ENCODE data around the gene FMNL2.

Gene FMNL2

DNA sequence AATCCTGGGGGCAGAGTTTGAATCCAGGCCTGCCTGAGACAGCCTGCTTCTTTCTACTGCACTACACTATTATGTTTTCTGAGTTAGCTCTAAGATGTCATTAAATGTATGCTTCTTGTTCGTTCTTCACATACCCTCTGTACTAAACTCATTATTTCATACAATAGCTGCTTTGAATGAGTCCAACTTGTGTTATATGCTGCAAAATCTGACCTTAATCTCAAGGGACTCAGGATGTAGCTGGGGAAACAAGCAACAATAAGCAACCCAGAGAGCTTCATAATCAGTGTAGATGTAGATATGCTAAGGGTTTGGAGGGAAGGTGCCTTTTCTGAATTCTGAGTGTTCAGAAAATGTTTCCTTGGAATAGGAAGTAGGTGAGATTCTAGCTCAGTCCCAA, 14.4 kb downstream of the FMNL2 start:
- no peaks in the 10 kb centered on the region for H3K36me3 Mint-ChIP-seq (ENCODE audit: low read depth)
- H3K27me3 Mint-ChIP-seq (ENCODE audit: low read depth): no peaks in the 10 kb centered on the region

DNA sequence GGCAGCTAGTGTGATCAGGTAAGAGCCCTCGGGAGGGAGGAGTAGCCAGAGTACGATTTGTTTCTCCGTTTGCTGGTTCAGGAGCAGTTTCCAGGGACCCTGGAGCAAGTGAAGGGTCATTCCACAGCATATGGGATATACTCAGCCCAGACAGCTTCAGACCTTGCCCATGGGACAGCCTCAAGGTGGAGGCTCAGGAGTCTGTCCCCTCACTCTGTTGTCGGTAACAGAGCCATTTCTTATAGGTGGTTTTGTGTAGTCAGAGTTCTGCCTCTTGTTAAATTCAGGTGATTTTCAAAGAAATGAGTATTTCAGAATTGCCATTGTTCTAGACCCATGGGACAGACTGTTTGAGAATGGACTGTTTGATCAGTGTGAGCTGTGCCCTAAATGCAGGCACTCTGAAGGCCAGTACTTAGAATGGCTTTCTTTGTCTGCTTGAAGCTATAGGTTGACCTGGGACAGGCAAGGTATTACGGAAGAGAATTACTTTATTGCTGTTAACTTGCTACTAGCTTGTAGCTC, 15.2 kb downstream of the FMNL2 start:
- no peak for DNase-seq (ENCODE audit: low spot score)
- Mint-ChIP-seq H3K36me3 (ENCODE audit: low read depth) (no peaks in the 10 kb centered on the region), H3K4me3 (no peak overlapping the region), H3K27ac (no peak overlapping the region), H3K9me3 (no peaks in the 10 kb centered on the region), H3K27me3 (ENCODE audit: low read depth) (no peaks in the 10 kb centered on the region), H3K4me1 (ENCODE audit: low read depth) (no peaks in the 10 kb centered on the region)

More for the DNA sequence above, 14.4 kb downstream of the FMNL2 start:
- H3K4me3 Mint-ChIP-seq: no peak overlapping the region
- no peaks in the 10 kb centered on the region for H3K4me1 Mint-ChIP-seq (ENCODE audit: low read depth)
- no peaks in the 10 kb centered on the region for H3K9me3 Mint-ChIP-seq
- H3K27ac Mint-ChIP-seq: no peak overlapping the region
- no peak for DNase-seq (ENCODE audit: low spot score)

GRCh38 chr2:152352616-152353015, 17.6 kb downstream of the FMNL2 start:
- H3K36me3 Mint-ChIP-seq (ENCODE audit: low read depth): no peaks in the 10 kb centered on the region
- no peaks in the 10 kb centered on the region for H3K27me3 Mint-ChIP-seq (ENCODE audit: low read depth)
- no peak overlapping the region for H3K4me3 Mint-ChIP-seq
- H3K4me1 Mint-ChIP-seq (ENCODE audit: low read depth): no peaks in the 10 kb centered on the region
- no peak overlapping the region for H3K27ac Mint-ChIP-seq
- no peak for DNase-seq (ENCODE audit: low spot score)
- no peaks in the 10 kb centered on the region for H3K9me3 Mint-ChIP-seq

GRCh38 chr2:152353364-152353763, 18.4 kb downstream of the FMNL2 start:
- Mint-ChIP-seq H3K36me3 (ENCODE audit: low read depth) (no peaks in the 10 kb centered on the region), H3K4me3 (no peak overlapping the region), H3K27me3 (ENCODE audit: low read depth) (no peaks in the 10 kb centered on the region), H3K4me1 (ENCODE audit: low read depth) (no peaks in the 10 kb centered on the region), H3K27ac (no peak overlapping the region), H3K9me3 (no peaks in the 10 kb centered on the region)
- DNase-seq (ENCODE audit: low spot score): no peak

DNA sequence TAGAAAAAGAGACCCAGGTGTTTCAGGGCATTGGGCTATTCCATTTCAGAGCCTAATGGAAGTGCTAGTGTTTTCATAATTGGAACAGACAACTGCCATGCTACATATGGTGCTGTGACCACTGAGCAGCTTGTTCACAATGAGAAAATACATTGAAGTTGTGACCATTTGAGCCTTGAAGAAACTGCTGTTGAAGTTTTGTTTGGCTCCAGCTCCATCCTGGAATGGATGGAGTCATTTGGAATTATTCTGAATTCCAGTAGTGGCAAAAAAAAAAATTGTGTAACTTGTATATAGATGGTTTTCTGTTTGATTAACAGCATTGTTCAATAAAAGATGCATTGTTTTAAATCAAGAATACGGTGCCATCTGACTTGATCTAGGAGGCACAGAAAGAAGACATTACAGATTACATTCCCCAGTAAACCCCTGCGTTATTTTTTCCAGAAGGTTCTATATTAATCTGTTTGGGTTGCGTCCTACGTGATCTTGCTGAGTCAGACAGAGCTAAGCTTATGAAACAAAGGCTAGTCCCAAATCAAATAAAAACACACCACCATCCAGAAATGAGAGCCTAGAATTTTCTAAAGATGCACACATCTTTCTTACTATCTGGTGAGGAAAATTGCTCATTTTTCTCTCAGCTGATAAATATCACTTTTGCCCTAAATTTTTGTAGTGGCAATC, 19.2 kb downstream of the FMNL2 start:
- no peak overlapping the region for H3K4me3 Mint-ChIP-seq
- H3K4me1 Mint-ChIP-seq (ENCODE audit: low read depth): no peaks in the 10 kb centered on the region
- DNase-seq (ENCODE audit: low spot score): no peak
- H3K9me3 Mint-ChIP-seq: no peaks in the 10 kb centered on the region
- no peak overlapping the region for H3K27ac Mint-ChIP-seq
- H3K27me3 Mint-ChIP-seq (ENCODE audit: low read depth): no peaks in the 10 kb centered on the region
- no peaks in the 10 kb centered on the region for H3K36me3 Mint-ChIP-seq (ENCODE audit: low read depth)

GRCh38 chr2:152354909-152355308, 19.9 kb downstream of the FMNL2 start:
- H3K9me3 Mint-ChIP-seq: no peaks in the 10 kb centered on the region
- H3K27ac Mint-ChIP-seq: no peak overlapping the region

GRCh38 chr2:152355409-152355831, 20.4 kb downstream of the FMNL2 start:
- no peak for DNase-seq (ENCODE audit: low spot score)

More at GRCh38 chr2:152354909-152355308, 19.9 kb downstream of the FMNL2 start:
- no peaks in the 10 kb centered on the region for H3K27me3 Mint-ChIP-seq (ENCODE audit: low read depth)
- no peak for DNase-seq (ENCODE audit: low spot score)
- H3K4me1 Mint-ChIP-seq (ENCODE audit: low read depth): no peaks in the 10 kb centered on the region
- H3K36me3 Mint-ChIP-seq (ENCODE audit: low read depth): no peaks in the 10 kb centered on the region
- no peak overlapping the region for H3K4me3 Mint-ChIP-seq

DNA sequence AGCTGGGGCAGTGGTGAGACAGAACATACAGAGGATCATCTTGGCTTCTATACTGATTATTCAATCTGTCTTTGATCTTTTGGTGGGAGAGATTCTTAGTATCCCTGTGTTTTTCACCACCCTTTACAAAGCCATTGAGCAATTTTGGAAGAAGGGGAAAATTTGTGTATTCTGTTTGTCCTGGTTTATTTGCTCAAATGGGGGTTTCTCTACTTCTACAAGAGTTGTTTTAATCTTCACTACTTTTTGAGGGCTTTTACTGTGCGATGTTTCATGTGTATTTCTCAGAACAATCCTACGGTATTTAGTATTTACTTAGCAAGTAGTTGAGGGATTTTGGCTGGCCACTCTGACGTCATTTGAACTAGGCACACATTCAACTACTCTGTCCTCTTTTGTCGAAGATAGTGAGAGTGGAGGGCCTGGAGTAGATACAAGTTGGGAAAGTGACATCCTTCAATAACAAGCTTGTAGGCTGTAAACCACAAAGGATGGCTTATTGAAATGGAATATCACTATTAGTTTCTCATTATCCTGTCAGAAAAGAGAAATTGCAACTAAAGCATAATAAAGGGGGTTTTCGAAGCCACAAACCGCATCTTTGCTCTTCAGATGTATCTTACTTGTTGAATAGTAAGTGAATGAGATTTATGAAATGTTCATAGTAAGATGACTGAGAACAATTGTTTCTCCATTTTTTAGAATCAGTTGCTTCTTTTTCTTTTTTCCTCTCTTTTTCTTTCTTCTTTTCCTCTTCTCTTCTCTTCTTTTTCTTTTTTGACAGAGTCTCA, 24.8 kb downstream of the FMNL2 start:
- no peak overlapping the region for H3K4me3 Mint-ChIP-seq
- no peaks in the 10 kb centered on the region for H3K36me3 Mint-ChIP-seq (ENCODE audit: low read depth)
- no peaks in the 10 kb centered on the region for H3K4me1 Mint-ChIP-seq (ENCODE audit: low read depth)
- no peak overlapping the region for H3K27ac Mint-ChIP-seq
- H3K9me3 Mint-ChIP-seq: no peaks in the 10 kb centered on the region
- H3K27me3 Mint-ChIP-seq (ENCODE audit: low read depth): peaks cover 5% of the 10 kb centered on the region
- no peak for DNase-seq (ENCODE audit: low spot score)

More at GRCh38 chr2:152355409-152355831, 20.4 kb downstream of the FMNL2 start:
- no peaks in the 10 kb centered on the region for H3K4me1 Mint-ChIP-seq (ENCODE audit: low read depth)
- H3K27me3 Mint-ChIP-seq (ENCODE audit: low read depth): no peaks in the 10 kb centered on the region
- no peaks in the 10 kb centered on the region for H3K36me3 Mint-ChIP-seq (ENCODE audit: low read depth)
- no peaks in the 10 kb centered on the region for H3K9me3 Mint-ChIP-seq
- no peak overlapping the region for H3K4me3 Mint-ChIP-seq
- H3K27ac Mint-ChIP-seq: no peak overlapping the region

DNA sequence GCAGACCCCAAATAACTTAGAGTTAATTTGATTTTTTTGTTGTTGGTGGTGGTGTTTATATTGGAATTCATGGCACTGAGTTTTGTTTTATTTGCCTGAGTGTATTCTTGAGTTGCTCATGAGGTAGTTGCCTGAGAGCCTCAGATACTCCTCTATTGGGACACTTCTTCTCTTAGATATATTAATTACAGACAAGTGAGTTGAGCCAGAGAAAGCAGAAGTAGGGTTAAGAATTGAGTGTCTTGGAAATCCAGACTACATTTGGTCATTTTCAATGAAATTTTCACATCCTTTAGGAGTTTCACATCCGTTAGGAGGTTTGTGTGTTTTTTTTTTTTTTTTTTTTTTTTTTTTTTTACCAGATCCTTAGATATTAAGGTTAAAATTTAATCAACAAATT, 29.0 kb downstream of the FMNL2 start:
- no peak overlapping the region for H3K4me3 Mint-ChIP-seq
- H3K36me3 Mint-ChIP-seq (ENCODE audit: low read depth): no peaks in the 10 kb centered on the region
- H3K9me3 Mint-ChIP-seq: no peaks in the 10 kb centered on the region
- no peak overlapping the region for H3K27ac Mint-ChIP-seq
- H3K27me3 Mint-ChIP-seq (ENCODE audit: low read depth): peaks cover 5% of the 10 kb centered on the region
- no peak for DNase-seq (ENCODE audit: low spot score)
- no peaks in the 10 kb centered on the region for H3K4me1 Mint-ChIP-seq (ENCODE audit: low read depth)

- Mint-ChIP-seq H3K27ac (no peak overlapping the region), H3K9me3 (no peaks in the 10 kb centered on the region), H3K27me3 (ENCODE audit: low read depth) (peaks cover 9% of the 10 kb centered on the region), H3K36me3 (ENCODE audit: low read depth) (no peaks in the 10 kb centered on the region), H3K4me1 (ENCODE audit: low read depth) (no peaks in the 10 kb centered on the region), H3K4me3 (no peak overlapping the region)
- DNase-seq (ENCODE audit: low spot score): no peak
These were observed 32.8 kb downstream of the FMNL2 start for GRCh38 chr2:152367547-152368390.

DNA sequence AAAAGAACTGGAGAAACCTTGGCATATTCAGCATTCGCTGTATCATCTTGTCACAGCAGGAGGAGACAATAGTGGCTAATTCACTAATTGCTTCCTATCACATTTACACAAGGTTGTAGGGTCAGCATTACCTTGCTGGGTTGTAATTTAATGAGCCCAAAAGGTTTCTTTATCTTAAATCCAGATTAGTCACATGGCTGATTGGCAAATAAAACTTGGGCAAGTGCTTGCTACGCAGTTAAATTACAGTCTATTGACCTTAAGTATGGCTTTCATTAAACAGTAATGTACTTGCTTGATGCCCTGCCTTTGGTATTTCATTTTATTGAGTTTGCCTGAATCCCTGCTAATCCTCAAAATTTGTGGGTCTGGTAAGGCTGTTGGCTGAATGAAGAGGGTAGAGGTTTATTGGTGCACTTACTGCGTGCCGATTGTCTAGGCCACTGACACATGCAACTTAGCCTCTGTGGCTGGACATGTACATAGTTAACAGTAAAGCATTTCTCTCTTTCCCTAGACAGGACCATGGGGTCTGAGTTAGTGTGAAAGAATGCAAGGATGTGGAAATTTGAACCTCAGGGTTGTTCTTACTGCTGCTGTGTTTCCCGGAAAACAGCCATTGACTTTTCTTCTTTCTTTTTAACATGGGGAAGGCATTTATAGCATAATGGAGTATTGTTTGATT, 34.3 kb downstream of the FMNL2 start:
- no peak overlapping the region for H3K27ac Mint-ChIP-seq
- H3K27me3 Mint-ChIP-seq (ENCODE audit: low read depth): peaks cover 15% of the 10 kb centered on the region
- H3K36me3 Mint-ChIP-seq (ENCODE audit: low read depth): no peaks in the 10 kb centered on the region
- no peaks in the 10 kb centered on the region for H3K4me1 Mint-ChIP-seq (ENCODE audit: low read depth)
- H3K4me3 Mint-ChIP-seq: no peak overlapping the region
- DNase-seq (ENCODE audit: low spot score): no peak
- no peaks in the 10 kb centered on the region for H3K9me3 Mint-ChIP-seq

DNA sequence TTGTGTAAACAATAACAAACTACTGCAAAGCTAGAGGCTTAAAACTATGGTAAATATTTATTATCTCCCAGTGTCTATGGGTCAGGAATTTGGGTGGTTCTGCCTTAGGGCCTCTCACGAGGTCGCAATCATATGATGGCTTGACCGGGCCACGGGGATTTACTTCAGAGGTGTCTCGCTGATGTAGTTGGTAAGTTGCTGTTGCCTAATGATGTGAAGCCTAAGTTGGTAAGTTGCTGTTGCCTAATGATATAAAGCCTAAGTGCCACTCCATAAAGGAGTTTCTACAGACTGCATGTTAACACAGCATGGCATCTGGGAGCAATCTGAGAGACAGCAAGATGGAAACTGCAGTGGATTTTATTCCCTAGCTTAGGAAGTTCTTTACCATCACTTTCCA, 35.8 kb downstream of the FMNL2 start:
- Mint-ChIP-seq H3K4me1 (ENCODE audit: low read depth) (no peaks in the 10 kb centered on the region), H3K36me3 (ENCODE audit: low read depth) (no peaks in the 10 kb centered on the region)
- no peak for DNase-seq (ENCODE audit: low spot score)

DNA sequence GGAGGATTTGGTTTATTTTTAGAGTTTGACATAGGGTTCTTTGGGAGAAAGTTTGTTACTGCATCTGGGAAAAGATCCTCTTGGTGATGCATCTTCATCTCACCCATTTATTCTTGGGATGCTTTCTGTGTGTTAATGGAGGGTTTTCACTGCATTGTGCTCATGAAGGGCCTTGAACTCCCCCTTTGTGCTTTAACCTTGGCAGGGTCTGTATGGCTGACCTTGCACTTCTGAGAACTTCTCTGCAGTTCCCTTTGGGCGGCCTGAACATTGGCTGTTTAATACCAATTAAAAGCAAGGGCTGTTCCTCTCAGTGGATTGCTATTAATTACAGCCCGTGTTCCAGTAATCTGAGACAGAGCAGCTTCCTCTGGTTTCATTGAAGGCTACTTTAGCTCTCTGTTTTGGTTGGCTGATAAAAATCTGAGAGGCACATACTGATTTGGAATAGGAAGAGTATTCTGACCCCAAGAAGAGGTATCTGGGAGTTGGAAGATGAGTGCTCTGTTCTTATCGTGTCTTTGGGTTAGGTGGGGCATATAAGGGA, 37.5 kb downstream of the FMNL2 start:
- H3K4me3 Mint-ChIP-seq: no peak overlapping the region
- H3K27ac Mint-ChIP-seq: no peak overlapping the region
- no peak for DNase-seq (ENCODE audit: low spot score)
- no peaks in the 10 kb centered on the region for H3K36me3 Mint-ChIP-seq (ENCODE audit: low read depth)
- H3K9me3 Mint-ChIP-seq: no peaks in the 10 kb centered on the region
- H3K4me1 Mint-ChIP-seq (ENCODE audit: low read depth): no peaks in the 10 kb centered on the region
- peaks cover 15% of the 10 kb centered on the region for H3K27me3 Mint-ChIP-seq (ENCODE audit: low read depth)

More for the DNA sequence above, 35.8 kb downstream of the FMNL2 start:
- Mint-ChIP-seq H3K27ac (no peak overlapping the region), H3K27me3 (ENCODE audit: low read depth) (peaks cover 15% of the 10 kb centered on the region), H3K4me3 (no peak overlapping the region), H3K9me3 (no peaks in the 10 kb centered on the region)

All from T-helper 2 cell treated with Interferon-gamma antibody and Interleukin-4, amounts not matched to agents 5 μg/mL and 100 μg/mL, for 36 hours (primary cell).